H1 (cell line): ENCODE results near the gene RHOB. TPM values are rescaled to one million over a fixed set of nuclear protein-coding genes. Genes with fewer than 3 reads are reported as not detected.

Source experiments
- BCL11A ChIP-seq, 2 experiments: IDR thresholded peaks; one replicate each; pipeline ENCODE4 v1.6.1; 2011; ENCODE audit warnings: low read depth in 2 of 2, low read length in 2 of 2, mild to moderate bottlenecking in 2 of 2
- BRCA1 ChIP-seq: IDR thresholded peaks from 2 replicates; pipeline ENCODE4 v1.6.1; 2012; ENCODE audit warnings: low read depth, low read length, improper control_type of control experiment
- RXRA ChIP-seq: IDR thresholded peaks from 2 replicates; pipeline ENCODE4 v1.6.1; 2011; ENCODE audit warnings: low read depth, mild to moderate bottlenecking, low read length, moderate library complexity; ENCODE audit not compliant: insufficient read depth
- SUZ12 ChIP-seq: fragments of 200-600 bp; sonication (generic); IDR thresholded peaks from 2 replicates; pipeline ENCODE4 v1.6.1; 2012; ENCODE audit warnings: mild to moderate bottlenecking, inconsistent platforms, low read length, moderate library complexity, mixed read lengths
- ZNF274 ChIP-seq: IDR thresholded peaks from 2 replicates; pipeline ENCODE4 v1.7.0; 2012; ENCODE audit warnings: low read length, borderline replicate concordance; ENCODE audit errors: extremely low read depth
- polyA plus RNA-seq, 7 experiments: library from polyadenylated mRNA; depleted of rRNA in 3 of 7; stranded (reverse) in 5 of 7; unstranded in 2 of 7; fragments of >200 nt in 5 of 7; fragments of 200-250 nt in 2 of 7; gene quantifications; 1 replicate in 5 of 7; 2 replicates in 1 of 7; 4 replicates in 1 of 7; pipeline versions ENCODE4 v1.2.1 to v1.2.3, GENCODE V29; 2011 to 2013; ENCODE audit warnings: missing spikeins in 2 of 7, mixed read lengths in 2 of 7
- total RNA-seq: library from RNA; stranded (reverse); fragmentation: NEBNext Ultra II Directional; extraction: Animal tissue kit (Norgen Biotek cat#: 25700); gene quantifications from 2 replicates; pipeline ENCODE4 v1.2.1, GENCODE V29; 2021
- TF ChIP-seq, protein P1 (sequence below): IDR thresholded peaks from 2 replicates; pipeline ENCODE4 v1.6.1; 2011; ENCODE audit warnings: low read length, improper control_type of control experiment
- TF ChIP-seq, protein P2 (sequence below): fragments of 300-600 bp; sonication (generic); IDR thresholded peaks from 2 replicates; pipeline ENCODE4 v1.7.1; 2012; ENCODE audit warnings: low read length, moderate library complexity, mild to moderate bottlenecking, inconsistent platforms; ENCODE audit not compliant: insufficient replicate concordance

Gene RHOB
- total and polyA plus RNA-seq, 2 of the 8 experiments (the other 6 are each of a cell fraction or from before 2014, with no cell fraction given) = 9.3 to 9.5 TPM

DNA sequence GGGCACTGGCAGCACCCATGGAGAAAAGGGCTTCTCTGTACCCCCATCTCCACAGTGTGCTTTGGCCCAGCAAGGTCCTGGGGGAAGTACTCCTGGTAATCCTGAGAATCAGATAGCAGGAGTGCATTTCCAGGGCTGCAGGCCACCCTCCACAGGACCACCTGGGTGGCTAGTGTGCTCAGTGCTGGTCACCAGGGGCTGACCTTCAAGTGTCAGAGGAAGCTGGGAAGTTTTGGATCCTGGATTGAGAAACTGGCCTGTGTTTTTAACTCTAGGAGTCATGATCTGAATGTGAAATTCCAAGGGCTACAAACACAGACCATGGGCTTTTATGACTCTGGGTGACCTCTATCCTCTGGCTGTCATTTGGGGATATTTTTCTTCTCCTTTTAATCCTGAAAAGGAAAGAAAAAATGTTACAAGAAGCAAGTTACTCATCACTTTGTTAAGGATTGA, 9.3 kb downstream of the RHOB start (continued):
- TF ChIP-seq ZNF274 (no peak), RXRA (no peak), BCL11A (IDR thresholded peaks at IDR 0.05; ENCODE audit: low read depth in 2 of 2, low read length in 2 of 2) (no peak), BRCA1 (no peak), SUZ12 (no peak)
- TF ChIP-seq, protein P1, sequence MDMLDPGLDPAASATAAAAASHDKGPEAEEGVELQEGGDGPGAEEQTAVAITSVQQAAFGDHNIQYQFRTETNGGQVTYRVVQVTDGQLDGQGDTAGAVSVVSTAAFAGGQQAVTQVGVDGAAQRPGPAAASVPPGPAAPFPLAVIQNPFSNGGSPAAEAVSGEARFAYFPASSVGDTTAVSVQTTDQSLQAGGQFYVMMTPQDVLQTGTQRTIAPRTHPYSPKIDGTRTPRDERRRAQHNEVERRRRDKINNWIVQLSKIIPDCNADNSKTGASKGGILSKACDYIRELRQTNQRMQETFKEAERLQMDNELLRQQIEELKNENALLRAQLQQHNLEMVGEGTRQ = no peak
- TF ChIP-seq, protein P2, sequence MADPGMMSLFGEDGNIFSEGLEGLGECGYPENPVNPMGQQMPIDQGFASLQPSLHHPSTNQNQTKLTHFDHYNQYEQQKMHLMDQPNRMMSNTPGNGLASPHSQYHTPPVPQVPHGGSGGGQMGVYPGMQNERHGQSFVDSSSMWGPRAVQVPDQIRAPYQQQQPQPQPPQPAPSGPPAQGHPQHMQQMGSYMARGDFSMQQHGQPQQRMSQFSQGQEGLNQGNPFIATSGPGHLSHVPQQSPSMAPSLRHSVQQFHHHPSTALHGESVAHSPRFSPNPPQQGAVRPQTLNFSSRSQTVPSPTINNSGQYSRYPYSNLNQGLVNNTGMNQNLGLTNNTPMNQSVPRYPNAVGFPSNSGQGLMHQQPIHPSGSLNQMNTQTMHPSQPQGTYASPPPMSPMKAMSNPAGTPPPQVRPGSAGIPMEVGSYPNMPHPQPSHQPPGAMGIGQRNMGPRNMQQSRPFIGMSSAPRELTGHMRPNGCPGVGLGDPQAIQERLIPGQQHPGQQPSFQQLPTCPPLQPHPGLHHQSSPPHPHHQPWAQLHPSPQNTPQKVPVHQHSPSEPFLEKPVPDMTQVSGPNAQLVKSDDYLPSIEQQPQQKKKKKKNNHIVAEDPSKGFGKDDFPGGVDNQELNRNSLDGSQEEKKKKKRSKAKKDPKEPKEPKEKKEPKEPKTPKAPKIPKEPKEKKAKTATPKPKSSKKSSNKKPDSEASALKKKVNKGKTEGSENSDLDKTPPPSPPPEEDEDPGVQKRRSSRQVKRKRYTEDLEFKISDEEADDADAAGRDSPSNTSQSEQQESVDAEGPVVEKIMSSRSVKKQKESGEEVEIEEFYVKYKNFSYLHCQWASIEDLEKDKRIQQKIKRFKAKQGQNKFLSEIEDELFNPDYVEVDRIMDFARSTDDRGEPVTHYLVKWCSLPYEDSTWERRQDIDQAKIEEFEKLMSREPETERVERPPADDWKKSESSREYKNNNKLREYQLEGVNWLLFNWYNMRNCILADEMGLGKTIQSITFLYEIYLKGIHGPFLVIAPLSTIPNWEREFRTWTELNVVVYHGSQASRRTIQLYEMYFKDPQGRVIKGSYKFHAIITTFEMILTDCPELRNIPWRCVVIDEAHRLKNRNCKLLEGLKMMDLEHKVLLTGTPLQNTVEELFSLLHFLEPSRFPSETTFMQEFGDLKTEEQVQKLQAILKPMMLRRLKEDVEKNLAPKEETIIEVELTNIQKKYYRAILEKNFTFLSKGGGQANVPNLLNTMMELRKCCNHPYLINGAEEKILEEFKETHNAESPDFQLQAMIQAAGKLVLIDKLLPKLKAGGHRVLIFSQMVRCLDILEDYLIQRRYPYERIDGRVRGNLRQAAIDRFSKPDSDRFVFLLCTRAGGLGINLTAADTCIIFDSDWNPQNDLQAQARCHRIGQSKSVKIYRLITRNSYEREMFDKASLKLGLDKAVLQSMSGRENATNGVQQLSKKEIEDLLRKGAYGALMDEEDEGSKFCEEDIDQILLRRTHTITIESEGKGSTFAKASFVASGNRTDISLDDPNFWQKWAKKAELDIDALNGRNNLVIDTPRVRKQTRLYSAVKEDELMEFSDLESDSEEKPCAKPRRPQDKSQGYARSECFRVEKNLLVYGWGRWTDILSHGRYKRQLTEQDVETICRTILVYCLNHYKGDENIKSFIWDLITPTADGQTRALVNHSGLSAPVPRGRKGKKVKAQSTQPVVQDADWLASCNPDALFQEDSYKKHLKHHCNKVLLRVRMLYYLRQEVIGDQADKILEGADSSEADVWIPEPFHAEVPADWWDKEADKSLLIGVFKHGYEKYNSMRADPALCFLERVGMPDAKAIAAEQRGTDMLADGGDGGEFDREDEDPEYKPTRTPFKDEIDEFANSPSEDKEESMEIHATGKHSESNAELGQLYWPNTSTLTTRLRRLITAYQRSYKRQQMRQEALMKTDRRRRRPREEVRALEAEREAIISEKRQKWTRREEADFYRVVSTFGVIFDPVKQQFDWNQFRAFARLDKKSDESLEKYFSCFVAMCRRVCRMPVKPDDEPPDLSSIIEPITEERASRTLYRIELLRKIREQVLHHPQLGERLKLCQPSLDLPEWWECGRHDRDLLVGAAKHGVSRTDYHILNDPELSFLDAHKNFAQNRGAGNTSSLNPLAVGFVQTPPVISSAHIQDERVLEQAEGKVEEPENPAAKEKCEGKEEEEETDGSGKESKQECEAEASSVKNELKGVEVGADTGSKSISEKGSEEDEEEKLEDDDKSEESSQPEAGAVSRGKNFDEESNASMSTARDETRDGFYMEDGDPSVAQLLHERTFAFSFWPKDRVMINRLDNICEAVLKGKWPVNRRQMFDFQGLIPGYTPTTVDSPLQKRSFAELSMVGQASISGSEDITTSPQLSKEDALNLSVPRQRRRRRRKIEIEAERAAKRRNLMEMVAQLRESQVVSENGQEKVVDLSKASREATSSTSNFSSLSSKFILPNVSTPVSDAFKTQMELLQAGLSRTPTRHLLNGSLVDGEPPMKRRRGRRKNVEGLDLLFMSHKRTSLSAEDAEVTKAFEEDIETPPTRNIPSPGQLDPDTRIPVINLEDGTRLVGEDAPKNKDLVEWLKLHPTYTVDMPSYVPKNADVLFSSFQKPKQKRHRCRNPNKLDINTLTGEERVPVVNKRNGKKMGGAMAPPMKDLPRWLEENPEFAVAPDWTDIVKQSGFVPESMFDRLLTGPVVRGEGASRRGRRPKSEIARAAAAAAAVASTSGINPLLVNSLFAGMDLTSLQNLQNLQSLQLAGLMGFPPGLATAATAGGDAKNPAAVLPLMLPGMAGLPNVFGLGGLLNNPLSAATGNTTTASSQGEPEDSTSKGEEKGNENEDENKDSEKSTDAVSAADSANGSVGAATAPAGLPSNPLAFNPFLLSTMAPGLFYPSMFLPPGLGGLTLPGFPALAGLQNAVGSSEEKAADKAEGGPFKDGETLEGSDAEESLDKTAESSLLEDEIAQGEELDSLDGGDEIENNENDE = no peak
